ENCODE measurements around the gene NDEL1.

DNA sequence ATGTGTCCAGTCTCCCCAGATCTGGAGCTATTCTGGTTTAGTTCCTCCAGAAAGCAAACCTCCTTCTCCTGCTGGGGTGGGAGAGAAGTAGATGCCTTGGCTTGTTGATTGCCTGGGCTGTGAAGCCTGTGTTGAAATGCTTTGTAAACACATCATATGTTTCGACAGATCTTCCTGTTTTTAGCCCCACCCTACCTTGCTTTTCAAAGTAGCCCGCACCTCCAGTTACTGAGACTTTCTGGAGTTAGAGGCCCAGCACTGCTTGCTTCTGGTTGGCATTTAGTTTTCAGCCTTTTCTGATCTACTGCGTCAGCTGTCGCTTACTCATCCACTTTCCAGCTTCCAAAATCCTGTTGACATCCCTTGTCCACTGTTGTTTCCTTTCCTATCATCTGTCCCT lies 17.9 kb upstream of the NDEL1 start:
- TF ChIP-seq, protein P1, sequence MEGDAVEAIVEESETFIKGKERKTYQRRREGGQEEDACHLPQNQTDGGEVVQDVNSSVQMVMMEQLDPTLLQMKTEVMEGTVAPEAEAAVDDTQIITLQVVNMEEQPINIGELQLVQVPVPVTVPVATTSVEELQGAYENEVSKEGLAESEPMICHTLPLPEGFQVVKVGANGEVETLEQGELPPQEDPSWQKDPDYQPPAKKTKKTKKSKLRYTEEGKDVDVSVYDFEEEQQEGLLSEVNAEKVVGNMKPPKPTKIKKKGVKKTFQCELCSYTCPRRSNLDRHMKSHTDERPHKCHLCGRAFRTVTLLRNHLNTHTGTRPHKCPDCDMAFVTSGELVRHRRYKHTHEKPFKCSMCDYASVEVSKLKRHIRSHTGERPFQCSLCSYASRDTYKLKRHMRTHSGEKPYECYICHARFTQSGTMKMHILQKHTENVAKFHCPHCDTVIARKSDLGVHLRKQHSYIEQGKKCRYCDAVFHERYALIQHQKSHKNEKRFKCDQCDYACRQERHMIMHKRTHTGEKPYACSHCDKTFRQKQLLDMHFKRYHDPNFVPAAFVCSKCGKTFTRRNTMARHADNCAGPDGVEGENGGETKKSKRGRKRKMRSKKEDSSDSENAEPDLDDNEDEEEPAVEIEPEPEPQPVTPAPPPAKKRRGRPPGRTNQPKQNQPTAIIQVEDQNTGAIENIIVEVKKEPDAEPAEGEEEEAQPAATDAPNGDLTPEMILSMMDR (IDR thresholded peaks at IDR 0.05; ENCODE audit: low read depth, low read length), result no peak
- TF ChIP-seq EZH2phosphoT487 (IDR thresholded peaks at IDR 0.05; ENCODE audit: low read depth), result no peak
